Right cardiac atrium (tissue), 5 donors: ENCODE data around the gene CALML3. TPM values are rescaled to one million over a fixed set of nuclear protein-coding genes. Genes with fewer than 3 reads are reported as not detected.

Source experiments
- ATAC-seq, 2 donors: fragments of 200-7000 bp; cut with Tn5 transposase; one replicate each; pipeline versions ENCODE4 v1.8.0 to v1.9.1; 2020; ENCODE audit warnings: moderate library complexity in 2 of 2, mild to moderate bottlenecking in 1 of 2
- DNase-seq, 3 donors: peaks; one replicate each; pipeline ENCODE4 v3.0.0-alpha.2; 2020
- H3K27ac ChIP-seq: one replicate; pipeline ENCODE4 v1.5.1; 2013; ENCODE audit warnings: mild to moderate bottlenecking, low read length, control low read depth, moderate library complexity
- H3K27me3 ChIP-seq: one replicate; pipeline ENCODE4 v1.6.1; 2013; ENCODE audit not compliant: control insufficient read depth, insufficient read depth
- H3K4me1 ChIP-seq: one replicate; pipeline ENCODE4 v1.6.1; 2013; ENCODE audit warnings: low read length; ENCODE audit not compliant: control insufficient read depth, insufficient read depth
- H3K4me3 ChIP-seq: one replicate; pipeline ENCODE4 v1.5.1; 2013; ENCODE audit warnings: low read length, control low read depth
- H3K9me3 ChIP-seq: one replicate; pipeline ENCODE4 v1.6.1; 2013; ENCODE audit warnings: low read length; ENCODE audit not compliant: control insufficient read depth
- WGBS: extraction: QIAGEN DNeasy Blood & Tissue Kit; methylation state at CpG from one replicate; pipeline ENCODE4 v1.1.7; 2013; 5-methylcytosine and 5-hydroxymethylcytosine counted together
- intact Hi-C, 4 donors: fragments of 100-400 bp; cut with DNase I; formaldehyde crosslinking; loops; one replicate each; pipeline versions ENCODE4 v1.11.0 to v1.14.0; 2022 to 2023
- polyA plus RNA-seq: library from polyadenylated mRNA; stranded (reverse); fragments of 200-250 nt; gene quantifications from one replicate; pipeline ENCODE4 v1.2.3, GENCODE V29; 2013
- total RNA-seq, 4 donors: library from RNA; stranded (reverse); fragmentation: NEBNext Ultra II Directional; extraction: Animal tissue kit (Norgen Biotek cat#: 25700); gene quantifications; one replicate each; pipeline ENCODE4 v1.2.1, GENCODE V29; 2021
- donor health status: healthy with polysubstance abuse.
- donor health status: DM: no; HTN: yes; CAD: no.
- donor health status: DM: no; HTN: no; CAD: no.
- donor health status: DM: no; HTN: yes; CAD: no; lungs with severe emphysema.
- donor health status: DM: yes; HTN: yes; CAD: no.

Gene CALML3
- total and polyA plus RNA-seq, 5 donors, result not detected

GRCh38 chr10:5547681-5547930 lies 22.8 kb downstream of the CALML3 start:
- DNase-seq (no peak), ATAC-seq (no peak)
- peak overlapping the region; percentile 19 for H3K4me3 ChIP-seq
- H3K27ac ChIP-seq, result peak overlapping the region; percentile 76
- H3K27me3 ChIP-seq, result no peaks in the 10 kb centered on the region
- peaks cover 5% of the 10 kb centered on the region for H3K4me1 ChIP-seq
- WGBS, result 28% methylated on average over 4 of the region's 4 CpGs
- no peaks in the 10 kb centered on the region for H3K9me3 ChIP-seq
- intact Hi-C loops, result no loop called here

GRCh38 chr10:5547931-5548660 lies 23.3 kb downstream of the CALML3 start:
- H3K4me3 ChIP-seq, result peak overlapping the region; percentile 19
- WGBS, result 47% methylated on average over 16 of the region's 16 CpGs
- no peaks in the 10 kb centered on the region for H3K9me3 ChIP-seq
- ATAC-seq (peak; percentile 9 to 15), DNase-seq (no peak)
- H3K27ac ChIP-seq, result peak overlapping the region; percentile 76
- H3K4me1 ChIP-seq, result peaks cover 5% of the 10 kb centered on the region
- intact Hi-C loops, result no loop called here
- H3K27me3 ChIP-seq, result no peaks in the 10 kb centered on the region

- no peak overlapping the region for H3K27ac ChIP-seq
- no peak for DNase-seq
- intact Hi-C loops, result loop anchor here in 1 of 4 donors (10.0 kb wide), 1 partner anchor 55 kb away; no protein-coding TSS in a partner anchor
- no peaks in the 10 kb centered on the region for H3K9me3 ChIP-seq
- H3K4me1 ChIP-seq, result peaks cover 5% of the 10 kb centered on the region
- H3K27me3 ChIP-seq, result no peaks in the 10 kb centered on the region
- H3K4me3 ChIP-seq, result no peak overlapping the region
- 96% methylated on average over 16 of the region's 16 CpGs for WGBS
- no peak for ATAC-seq
Measured at GRCh38 chr10:5549462-5550249, 24.9 kb downstream of the CALML3 start.

- H3K4me3 ChIP-seq, result no peak overlapping the region
- H3K4me1 ChIP-seq, result peaks cover 4% of the 10 kb centered on the region
- 93% methylated on average over 1 of the region's 1 CpG for WGBS
- no peaks in the 10 kb centered on the region for H3K27me3 ChIP-seq
- no peak for ATAC-seq
- H3K9me3 ChIP-seq, result no peaks in the 10 kb centered on the region
- DNase-seq, result no peak
- H3K27ac ChIP-seq, result no peak overlapping the region
- intact Hi-C loops, result loop anchor here in 1 of 4 donors (10.0 kb wide), 1 partner anchor 55 kb away; no protein-coding TSS in a partner anchor
Measured at GRCh38 chr10:5550250-5550545, 25.4 kb downstream of the CALML3 start.

- DNase-seq (no peak), ATAC-seq (no peak)
- no peaks in the 10 kb centered on the region for H3K9me3 ChIP-seq
- no peak overlapping the region for H3K27ac ChIP-seq
- H3K4me1 ChIP-seq, result peaks cover 4% of the 10 kb centered on the region
- intact Hi-C loops, result loop anchor here in 1 of 4 donors (10.0 kb wide), 1 partner anchor 54 kb away; no protein-coding TSS in a partner anchor
- H3K27me3 ChIP-seq, result no peaks in the 10 kb centered on the region
- 96% methylated on average over 17 of the region's 17 CpGs for WGBS
- no peak overlapping the region for H3K4me3 ChIP-seq
Measured at GRCh38 chr10:5550621-5551530, 26.1 kb downstream of the CALML3 start.

GRCh38 chr10:5551531-5552375 lies 27.0 kb downstream of the CALML3 start:
- H3K27me3 ChIP-seq, result no peaks in the 10 kb centered on the region
- no peak overlapping the region for H3K27ac ChIP-seq
- WGBS, result 87% methylated on average over 15 of the region's 15 CpGs
- H3K4me1 ChIP-seq, result peaks cover 4% of the 10 kb centered on the region
- ATAC-seq (no peak), DNase-seq (no peak)
- intact Hi-C loops, result loop anchor here in 1 of 4 donors (10.0 kb wide), 1 partner anchor 53 kb away; no protein-coding TSS in a partner anchor
- H3K9me3 ChIP-seq, result no peaks in the 10 kb centered on the region
- H3K4me3 ChIP-seq, result no peak overlapping the region

- ATAC-seq (no peak), DNase-seq (no peak)
- Histone ChIP-seq H3K27ac (no peak overlapping the region), H3K27me3 (no peaks in the 10 kb centered on the region), H3K4me1 (peaks cover 4% of the 10 kb centered on the region), H3K9me3 (no peaks in the 10 kb centered on the region), H3K4me3 (no peak overlapping the region)
- WGBS, result 82% methylated on average over 23 of the region's 23 CpGs
- intact Hi-C loops, result loop anchor here in 1 of 4 donors (10.0 kb wide), 1 partner anchor 52 kb away; no protein-coding TSS in a partner anchor
Measured at GRCh38 chr10:5552376-5553321, 27.9 kb downstream of the CALML3 start.

GRCh38 chr10:5553400-5554170 lies 28.8 kb downstream of the CALML3 start:
- intact Hi-C loops, result loop anchor here in 1 of 4 donors (10.0 kb wide), 1 partner anchor 51 kb away; no protein-coding TSS in a partner anchor
- DNase-seq, result no peak
- Histone ChIP-seq H3K9me3 (no peaks in the 10 kb centered on the region), H3K4me3 (no peak overlapping the region), H3K27me3 (no peaks in the 10 kb centered on the region), H3K27ac (no peak overlapping the region), H3K4me1 (peaks cover 3% of the 10 kb centered on the region)
- ATAC-seq, result no peak
- 73% methylated on average over 17 of the region's 17 CpGs for WGBS

- H3K27me3 ChIP-seq, result no peaks in the 10 kb centered on the region
- no peaks in the 10 kb centered on the region for H3K9me3 ChIP-seq
- H3K4me1 ChIP-seq, result no peaks in the 10 kb centered on the region
- DNase-seq, result peak in 1 of 3 donors; percentile 82
- 71% methylated on average over 19 of the region's 19 CpGs for WGBS
- intact Hi-C loops, result loop anchor here in 1 of 4 donors (10.0 kb wide), 1 partner anchor 50 kb away; no protein-coding TSS in a partner anchor
- ATAC-seq, result peak; percentile 40 to 45
- no peak overlapping the region for H3K4me3 ChIP-seq
- no peak overlapping the region for H3K27ac ChIP-seq
Measured at GRCh38 chr10:5555021-5555510, 30.3 kb downstream of the CALML3 start.
